Stimulated activated effector memory CD8-positive, alpha-beta T cell treated with anti-CD3 and anti-CD28 coated beads, Interleukin-12 subunit alpha, Interleukin-12 subunit beta, amount 100 ng/mL, for 72 hours (primary cell): Measurements from ENCODE around the gene GGA1.
A peak's percentile ranks its signal among the peaks of the same experiment; 100 is the strongest.

Experiments used
- ATAC-seq: fragments of 150-1000 bp; cut with Tn5 transposase; 2 replicates; pipeline ENCODE4 v1.10.0; 2021
- DNase-seq, 2 donors: peaks; one replicate each; pipeline ENCODE4 v3.0.0; 2021 to 2022; ENCODE audit warnings: low spot score in 2 of 2
- H3K27ac Mint-ChIP-seq: one replicate; pipeline ENCODE4 v1.8.0; 2022; ENCODE audit warnings: mild to moderate bottlenecking, mixed read lengths
- H3K36me3 Mint-ChIP-seq: one replicate; pipeline ENCODE4 v1.8.0; 2022; ENCODE audit warnings: mild to moderate bottlenecking, mixed read lengths
- H3K4me1 Mint-ChIP-seq: one replicate; pipeline ENCODE4 v1.8.0; 2022; ENCODE audit warnings: mixed read lengths
- H3K4me3 Mint-ChIP-seq: one replicate; pipeline ENCODE4 v1.8.0; 2022; ENCODE audit warnings: mild to moderate bottlenecking, mixed read lengths
- H3K9me3 Mint-ChIP-seq: one replicate; pipeline ENCODE4 v1.8.0; 2022; ENCODE audit warnings: mixed read lengths

GGA1 gene

GRCh38 chr22:37628830-37629229 is 20.2 kb downstream of the GGA1 start:
- Mint-ChIP-seq H3K9me3 (no peaks in the 10 kb centered on the region), H3K27ac (peak overlapping the region; percentile 98), H3K36me3 (peaks cover 68% of the 10 kb centered on the region), H3K4me1 (peaks cover 84% of the 10 kb centered on the region), H3K4me3 (no peak overlapping the region)
- ATAC-seq: no peak
- no peak for DNase-seq

- peaks cover 69% of the 10 kb centered on the region for H3K36me3 Mint-ChIP-seq
- no peak for DNase-seq
- H3K4me3 Mint-ChIP-seq: no peak overlapping the region
- H3K27ac Mint-ChIP-seq: peak overlapping the region; percentile 98
- H3K4me1 Mint-ChIP-seq: peaks cover 84% of the 10 kb centered on the region
- ATAC-seq: no peak
- no peaks in the 10 kb centered on the region for H3K9me3 Mint-ChIP-seq
These were observed 21.3 kb downstream of the GGA1 start for GRCh38 chr22:37629928-37630327.

- Mint-ChIP-seq H3K4me1 (peaks cover 79% of the 10 kb centered on the region), H3K9me3 (no peaks in the 10 kb centered on the region), H3K4me3 (peak overlapping the region; percentile 80), H3K36me3 (peaks cover 62% of the 10 kb centered on the region), H3K27ac (peak overlapping the region; percentile 98)
- DNase-seq (no peak), ATAC-seq (no peak)
These were observed 22.3 kb downstream of the GGA1 start for GRCh38 chr22:37630839-37631435.

GRCh38 chr22:37631448-37632173 is 23.0 kb downstream of the GGA1 start:
- H3K4me3 Mint-ChIP-seq: peak overlapping the region; percentile 80
- peaks cover 55% of the 10 kb centered on the region for H3K36me3 Mint-ChIP-seq
- DNase-seq (peak in 1 of 2 donors; percentile 72), ATAC-seq (peak; percentile 1)
- H3K4me1 Mint-ChIP-seq: peaks cover 79% of the 10 kb centered on the region
- H3K27ac Mint-ChIP-seq: peak overlapping the region; percentile 98
- no peaks in the 10 kb centered on the region for H3K9me3 Mint-ChIP-seq

GRCh38 chr22:37632174-37633088 is 23.8 kb downstream of the GGA1 start:
- Mint-ChIP-seq H3K4me3 (peak overlapping the region; percentile 80), H3K4me1 (peaks cover 79% of the 10 kb centered on the region), H3K27ac (peak overlapping the region; percentile 98), H3K9me3 (no peaks in the 10 kb centered on the region), H3K36me3 (peaks cover 47% of the 10 kb centered on the region)
- ATAC-seq (peak; percentile 24), DNase-seq (peak in 1 of 2 donors; percentile 81)

- H3K9me3 Mint-ChIP-seq: no peaks in the 10 kb centered on the region
- peaks cover 45% of the 10 kb centered on the region for H3K36me3 Mint-ChIP-seq
- H3K27ac Mint-ChIP-seq: peak overlapping the region; percentile 98
- H3K4me3 Mint-ChIP-seq: peak overlapping the region; percentile 80
- DNase-seq (peak; percentile 57 to 87), ATAC-seq (peak; percentile 82)
- H3K4me1 Mint-ChIP-seq: peaks cover 78% of the 10 kb centered on the region
These were observed 24.5 kb downstream of the GGA1 start for GRCh38 chr22:37633089-37633624.

GRCh38 chr22:37633625-37634416 is 25.2 kb downstream of the GGA1 start:
- Mint-ChIP-seq H3K9me3 (no peaks in the 10 kb centered on the region), H3K27ac (peak overlapping the region; percentile 98), H3K36me3 (peaks cover 51% of the 10 kb centered on the region), H3K4me3 (peak overlapping the region; percentile 80), H3K4me1 (peaks cover 78% of the 10 kb centered on the region)
- peak; percentile 80 for ATAC-seq
- DNase-seq: peak in 1 of 2 donors; percentile 57

- peaks cover 75% of the 10 kb centered on the region for H3K4me1 Mint-ChIP-seq
- peak in 1 of 2 donors; percentile 69 for DNase-seq
- ATAC-seq: no peak
- peak overlapping the region; percentile 98 for H3K27ac Mint-ChIP-seq
- H3K4me3 Mint-ChIP-seq: peak overlapping the region; percentile 80
- H3K36me3 Mint-ChIP-seq: peaks cover 54% of the 10 kb centered on the region
- H3K9me3 Mint-ChIP-seq: no peaks in the 10 kb centered on the region
These were observed 25.8 kb downstream of the GGA1 start for GRCh38 chr22:37634417-37634924.

GRCh38 chr22:37635157-37635556 is 26.5 kb downstream of the GGA1 start:
- Mint-ChIP-seq H3K36me3 (peaks cover 57% of the 10 kb centered on the region), H3K4me1 (peaks cover 75% of the 10 kb centered on the region), H3K27ac (peak overlapping the region; percentile 98), H3K4me3 (peak overlapping the region; percentile 80), H3K9me3 (no peaks in the 10 kb centered on the region)
- no peak for DNase-seq
- ATAC-seq: no peak

GRCh38 chr22:37636186-37636948 is 27.7 kb downstream of the GGA1 start:
- no peaks in the 10 kb centered on the region for H3K9me3 Mint-ChIP-seq
- H3K36me3 Mint-ChIP-seq: peaks cover 55% of the 10 kb centered on the region
- DNase-seq: peak in 1 of 2 donors; percentile 67
- H3K4me3 Mint-ChIP-seq: peak overlapping the region; percentile 97
- H3K4me1 Mint-ChIP-seq: peaks cover 77% of the 10 kb centered on the region
- H3K27ac Mint-ChIP-seq: peak overlapping the region; percentile 98
- ATAC-seq: no peak

- no peak for ATAC-seq
- Mint-ChIP-seq H3K36me3 (peaks cover 56% of the 10 kb centered on the region), H3K9me3 (no peaks in the 10 kb centered on the region), H3K4me3 (peak overlapping the region; percentile 97), H3K27ac (peak overlapping the region; percentile 98), H3K4me1 (peaks cover 77% of the 10 kb centered on the region)
- no peak for DNase-seq
These were observed 28.3 kb downstream of the GGA1 start for GRCh38 chr22:37636949-37637273.

- H3K27ac Mint-ChIP-seq: peak overlapping the region; percentile 98
- H3K9me3 Mint-ChIP-seq: no peaks in the 10 kb centered on the region
- ATAC-seq: peak; percentile 38
- peak overlapping the region; percentile 97 for H3K4me3 Mint-ChIP-seq
- DNase-seq: peak in 1 of 2 donors; percentile 70
- peaks cover 77% of the 10 kb centered on the region for H3K4me1 Mint-ChIP-seq
- peaks cover 55% of the 10 kb centered on the region for H3K36me3 Mint-ChIP-seq
These were observed 29.9 kb downstream of the GGA1 start for GRCh38 chr22:37638391-37639069.

GRCh38 chr22:37639070-37639760 is 30.6 kb downstream of the GGA1 start, which contains the start of gene SH3BP1:
Gene SH3BP1 (plus strand): TSS chr22:37639669. CDS start chr22:37639788, 119 bp downstream.
- Mint-ChIP-seq H3K9me3 (no peaks in the 10 kb centered on the region), H3K27ac (peak within 1 kb of the TSS; percentile 98), H3K4me1 (peaks cover 76% of the 10 kb centered on the region), H3K4me3 (peak within 1 kb of the TSS; percentile 97), H3K36me3 (peaks cover 57% of the 10 kb centered on the region)
- peak; percentile 63 for ATAC-seq
- DNase-seq: peak in 1 of 2 donors; percentile 84
